ENCODE results near the gene ACSM2B. TPM values are rescaled to one million over a fixed set of nuclear protein-coding genes. Genes with fewer than 3 reads are reported as not detected.
"Not testable (repeated sequence)": the region's sequence is repeated elsewhere in the genome, so short reads cannot be mapped to it uniquely, and the experiment has no call there.

Gene ACSM2B
- total and polyA plus RNA-seq, 8 donors = 0.58 to 1.8 (median 0.90) TPM; not detected in 2

DNA sequence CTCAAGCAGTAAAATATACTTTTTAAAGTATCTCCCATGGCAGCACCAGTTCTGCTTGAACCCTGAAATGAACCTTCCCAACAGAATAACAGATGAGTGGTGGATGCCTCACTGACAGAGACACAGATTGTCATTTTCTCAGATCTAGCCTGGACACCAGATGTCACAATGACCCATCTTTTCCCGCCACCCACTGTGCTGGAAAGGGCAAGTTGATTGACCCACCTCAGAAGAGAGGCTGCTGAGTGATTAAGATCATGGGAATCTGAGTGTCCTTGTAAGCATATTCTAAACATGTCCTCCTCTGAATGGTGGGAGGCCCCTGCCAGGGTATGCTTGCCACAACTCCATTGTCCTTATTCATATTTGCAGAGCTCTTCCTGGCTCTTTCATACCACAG is 29.2 kb downstream of the ACSM2B start:
- H3K9me3 ChIP-seq; H3K27me3 ChIP-seq; ATAC-seq; H3K27ac ChIP-seq; H3K4me3 ChIP-seq; DNase-seq; H3K36me3 ChIP-seq; H3K4me1 ChIP-seq; intact Hi-C loops (cut with DNase I): not testable (repeated sequence)

GRCh38 chr16:20546278-20546853 is 29.8 kb downstream of the ACSM2B start:
- H3K27me3 ChIP-seq; H3K9me3 ChIP-seq; H3K27ac ChIP-seq; DNase-seq; ATAC-seq; H3K4me3 ChIP-seq; H3K36me3 ChIP-seq; intact Hi-C loops (cut with DNase I); H3K4me1 ChIP-seq: not testable (repeated sequence)

GRCh38 chr16:20540603-20541316 is 35.4 kb downstream of the ACSM2B start:
- H3K9me3 ChIP-seq; H3K27ac ChIP-seq; ATAC-seq; H3K4me1 ChIP-seq; H3K4me3 ChIP-seq; intact Hi-C loops (cut with DNase I); DNase-seq; H3K36me3 ChIP-seq; H3K27me3 ChIP-seq: not testable (repeated sequence)

GRCh38 chr16:20538687-20539086 is 37.5 kb downstream of the ACSM2B start:
- H3K27me3 ChIP-seq = no peaks in the 10 kb centered on the region
- TF ChIP-seq CTCF (IDR thresholded peaks at IDR 0.05) = no peak
- no peaks in the 10 kb centered on the region for H3K9me3 ChIP-seq
- H3K27ac ChIP-seq = no peak overlapping the region
- H3K36me3 ChIP-seq = no peaks in the 10 kb centered on the region
- ATAC-seq (no peak), DNase-seq (no peak)
- intact Hi-C loops (cut with DNase I) = no loop called here
- H3K4me1 ChIP-seq = no peaks in the 10 kb centered on the region
- H3K4me3 ChIP-seq = no peak overlapping the region

DNA sequence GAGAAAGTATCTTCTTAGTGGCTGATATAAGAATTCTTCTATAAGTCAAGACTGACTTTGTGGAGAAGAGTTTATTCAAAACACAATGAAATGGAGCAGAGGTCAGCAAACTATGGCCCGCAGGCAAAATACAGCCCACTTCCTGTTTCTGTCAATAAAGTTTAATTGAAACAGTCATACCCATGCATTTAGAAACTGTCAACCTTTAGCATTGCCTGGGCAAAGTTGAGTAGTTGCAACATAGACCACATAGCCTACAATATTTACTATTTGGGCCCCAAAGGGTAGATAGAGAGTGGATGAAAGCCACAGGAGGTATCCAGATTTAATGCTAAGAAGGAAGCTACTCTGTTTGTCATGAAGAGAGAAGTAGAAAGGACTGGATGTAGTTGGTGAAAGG is 38.0 kb downstream of the ACSM2B start:
- ATAC-seq = no peak
- no peak for DNase-seq
- Histone ChIP-seq H3K27me3 (no peaks in the 10 kb centered on the region), H3K27ac (no peak overlapping the region), H3K9me3 (no peaks in the 10 kb centered on the region), H3K4me1 (no peaks in the 10 kb centered on the region), H3K4me3 (no peak overlapping the region), H3K36me3 (no peaks in the 10 kb centered on the region)
- no peak for TF ChIP-seq CTCF (IDR thresholded peaks at IDR 0.05)
- intact Hi-C loops (cut with DNase I) = no loop called here

DNA sequence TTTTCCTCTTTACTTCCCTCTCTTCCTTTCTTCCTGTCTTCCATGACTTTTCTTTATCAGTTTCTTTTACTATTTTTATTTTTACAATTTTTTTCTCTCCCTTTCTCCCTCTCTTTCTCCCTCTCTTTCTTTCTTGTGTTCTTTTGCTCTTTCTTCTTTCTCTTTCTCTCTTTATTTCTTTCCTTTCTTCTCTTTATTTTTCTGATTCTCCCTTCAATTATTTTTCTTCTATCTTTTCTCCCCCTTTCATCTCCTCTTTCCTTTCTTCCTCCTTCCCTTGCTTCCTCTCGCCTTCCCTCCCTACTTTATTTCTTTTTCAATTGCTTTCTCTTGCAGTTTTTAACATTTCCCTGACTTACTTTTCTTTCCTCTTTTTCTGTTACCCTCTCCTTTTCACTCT is 39.5 kb downstream of the ACSM2B start:
- H3K4me3 ChIP-seq; DNase-seq; H3K27me3 ChIP-seq; ATAC-seq; H3K9me3 ChIP-seq; intact Hi-C loops (cut with DNase I); H3K4me1 ChIP-seq; H3K36me3 ChIP-seq; H3K27ac ChIP-seq: not testable (repeated sequence)

- not testable (repeated sequence) for H3K4me3 ChIP-seq
Measured at GRCh38 chr16:20532284-20532792, 43.8 kb downstream of the ACSM2B start.

DNA sequence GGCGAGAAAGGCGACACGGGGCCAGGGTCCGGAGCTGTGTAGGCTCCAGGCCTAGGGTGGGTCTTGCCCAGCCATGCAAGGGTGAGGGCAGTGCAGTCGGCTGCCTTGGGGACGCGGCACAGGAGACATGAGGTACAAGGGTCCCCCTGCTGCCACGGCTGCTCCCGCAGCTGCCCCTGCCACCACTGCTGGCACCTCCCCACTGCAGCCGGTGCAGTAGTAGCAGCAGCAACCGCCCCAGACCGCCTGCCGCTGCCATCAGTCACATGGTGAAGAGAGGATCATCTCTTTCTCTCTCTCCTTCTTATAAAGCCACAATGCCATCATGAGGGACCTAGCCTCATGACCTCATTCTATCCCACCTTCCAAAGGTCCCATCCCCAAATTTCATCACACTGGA is 44.4 kb downstream of the ACSM2B start:
- H3K27me3 ChIP-seq; DNase-seq; H3K27ac ChIP-seq; ATAC-seq; intact Hi-C loops (cut with DNase I); H3K4me1 ChIP-seq; H3K9me3 ChIP-seq; H3K36me3 ChIP-seq; H3K4me3 ChIP-seq: not testable (repeated sequence)

More at GRCh38 chr16:20532284-20532792, 43.8 kb downstream of the ACSM2B start:
- DNase-seq; H3K36me3 ChIP-seq; H3K27me3 ChIP-seq; H3K27ac ChIP-seq; H3K4me1 ChIP-seq; ATAC-seq; intact Hi-C loops (cut with DNase I); H3K9me3 ChIP-seq: not testable (repeated sequence)

All from left lung (tissue), 10 donors.